Ovary (tissue), 3 donors: ENCODE measurements around the gene HPCAL4.

ENCODE experiments used
- EP300 ChIP-seq: sonication (generic); formaldehyde crosslinking; IDR thresholded peaks from one replicate; pipeline ENCODE4 v1.6.1; 2017; ENCODE audit warnings: antibody characterized with exemption
- TF ChIP-seq, protein P1 (sequence below), 3 donors: fragments of 450-650 bp in 2 of 3; fragments of 200-600 bp in 1 of 3; IDR thresholded peaks; one replicate each; pipeline versions ENCODE4 v1.5.1 to v1.8.0; 2016 to 2022; ENCODE audit warnings: antibody characterized with exemption in 3 of 3, mild to moderate bottlenecking in 1 of 3
- donor health status: DM: no; HTN: no; CAD: no.

GRCh38 chr1:39662861-39663260 lies 28.4 kb downstream of the HPCAL4 start:
- no peak for TF ChIP-seq EP300
- TF ChIP-seq, protein P1, sequence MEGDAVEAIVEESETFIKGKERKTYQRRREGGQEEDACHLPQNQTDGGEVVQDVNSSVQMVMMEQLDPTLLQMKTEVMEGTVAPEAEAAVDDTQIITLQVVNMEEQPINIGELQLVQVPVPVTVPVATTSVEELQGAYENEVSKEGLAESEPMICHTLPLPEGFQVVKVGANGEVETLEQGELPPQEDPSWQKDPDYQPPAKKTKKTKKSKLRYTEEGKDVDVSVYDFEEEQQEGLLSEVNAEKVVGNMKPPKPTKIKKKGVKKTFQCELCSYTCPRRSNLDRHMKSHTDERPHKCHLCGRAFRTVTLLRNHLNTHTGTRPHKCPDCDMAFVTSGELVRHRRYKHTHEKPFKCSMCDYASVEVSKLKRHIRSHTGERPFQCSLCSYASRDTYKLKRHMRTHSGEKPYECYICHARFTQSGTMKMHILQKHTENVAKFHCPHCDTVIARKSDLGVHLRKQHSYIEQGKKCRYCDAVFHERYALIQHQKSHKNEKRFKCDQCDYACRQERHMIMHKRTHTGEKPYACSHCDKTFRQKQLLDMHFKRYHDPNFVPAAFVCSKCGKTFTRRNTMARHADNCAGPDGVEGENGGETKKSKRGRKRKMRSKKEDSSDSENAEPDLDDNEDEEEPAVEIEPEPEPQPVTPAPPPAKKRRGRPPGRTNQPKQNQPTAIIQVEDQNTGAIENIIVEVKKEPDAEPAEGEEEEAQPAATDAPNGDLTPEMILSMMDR (IDR thresholded peaks at IDR 0.05), result no peak
